Stimulated activated CD8-positive, alpha-beta memory T cell treated with anti-CD3 and anti-CD28 coated beads, Interleukin-15, amount 100 ng/mL, for 24 hours (primary cell): ENCODE results near the gene KCNJ6.

ENCODE experiments used
- DNase-seq: peaks from one replicate; pipeline ENCODE4 v3.0.0-alpha.2; 2020; ENCODE audit warnings: low read depth

The KCNJ6 gene

GRCh38 chr21:37865156-37865555 lies 51.1 kb downstream of the KCNJ6 start:
- no peak for DNase-seq

- DNase-seq = no peak
Observed at GRCh38 chr21:37863842-37864241, 52.4 kb downstream of the KCNJ6 start.

DNA sequence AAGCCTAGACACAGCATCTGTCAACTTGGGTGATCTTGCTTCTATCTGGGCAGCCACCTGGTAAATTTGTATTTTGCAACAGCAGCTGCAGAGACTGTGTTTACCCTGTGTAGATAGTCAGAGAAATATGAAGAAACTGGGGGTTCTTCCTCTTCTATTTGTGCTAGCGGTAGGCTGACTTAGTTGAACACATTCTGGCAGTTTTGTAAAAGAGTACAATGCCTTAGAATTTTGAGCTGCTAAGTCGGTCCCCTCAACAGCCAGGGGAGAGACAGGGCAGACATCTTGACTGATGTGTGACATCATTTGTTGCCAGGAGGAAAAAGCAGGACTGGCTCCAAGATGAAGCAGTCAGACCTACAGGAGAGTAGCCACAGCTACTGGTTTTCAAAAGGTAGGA lies 53.7 kb downstream of the KCNJ6 start:
- DNase-seq = no peak

- DNase-seq = no peak
Observed at GRCh38 chr21:37861561-37861960, 54.7 kb downstream of the KCNJ6 start.

DNA sequence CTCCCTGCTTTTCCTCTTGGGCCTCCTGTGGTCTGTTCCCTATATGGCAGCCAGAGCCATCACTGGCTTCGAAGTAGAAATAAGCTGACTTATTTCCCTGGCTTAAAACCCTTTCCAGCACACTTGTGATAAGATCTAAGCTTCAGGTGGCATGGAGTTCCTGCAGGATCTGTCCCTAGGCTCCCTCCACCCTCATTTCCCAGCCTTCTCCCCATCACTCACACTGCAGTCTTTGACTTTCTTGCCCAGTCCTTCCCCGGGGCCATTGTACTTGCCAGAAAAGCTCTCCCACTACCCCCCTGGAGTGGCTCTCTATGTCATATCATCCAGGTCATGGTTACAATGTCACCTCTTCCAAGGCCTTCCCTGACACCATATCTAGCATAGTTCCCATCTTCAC lies 55.8 kb downstream of the KCNJ6 start:
- DNase-seq = no peak

DNA sequence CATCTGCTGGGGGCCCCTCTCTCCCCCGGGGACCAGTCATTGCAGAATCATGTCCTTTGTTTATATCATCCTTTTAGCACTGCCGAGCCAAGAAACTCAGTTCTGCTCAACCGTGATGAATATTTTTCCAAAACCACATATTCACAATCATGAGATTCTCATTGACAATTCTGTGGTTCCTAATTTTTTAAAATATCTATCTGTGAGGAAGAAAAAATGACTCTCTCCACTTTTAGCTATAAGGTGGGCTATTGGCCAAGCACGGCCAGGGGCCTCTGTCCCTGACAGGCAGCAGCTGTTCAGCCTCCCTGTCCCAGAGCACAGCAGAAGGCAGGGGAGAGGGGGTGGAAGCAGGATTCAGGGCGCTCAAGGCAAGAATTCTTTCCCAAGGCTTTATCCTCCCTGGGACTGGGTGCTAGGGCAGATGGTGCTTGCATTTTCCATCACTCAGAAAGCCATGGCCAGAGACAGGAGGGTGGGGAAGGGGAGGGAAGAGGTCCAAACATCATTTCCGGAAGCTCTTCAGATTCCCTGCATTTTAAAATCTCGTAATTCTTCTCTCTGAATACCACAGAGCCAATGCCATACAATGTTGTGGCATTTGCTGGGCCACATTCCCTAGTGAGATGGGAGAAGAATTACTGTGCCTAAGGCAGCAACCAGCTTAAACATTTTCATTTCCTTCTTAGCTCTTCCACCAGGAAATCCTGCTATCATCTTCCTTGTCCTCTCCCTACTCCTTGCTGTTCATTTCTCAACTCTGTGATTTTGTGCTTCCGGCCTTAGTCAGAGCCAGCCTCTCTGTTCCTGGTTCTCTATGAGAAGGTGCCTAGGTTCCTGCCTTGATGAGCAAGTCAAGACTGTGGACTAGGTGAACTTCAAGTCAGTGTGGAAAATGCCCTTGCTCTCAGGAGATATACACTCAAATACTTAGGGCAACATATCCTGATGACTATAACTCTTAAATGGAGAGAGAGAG lies 60.3 kb downstream of the KCNJ6 start:
- no peak for DNase-seq

GRCh38 chr21:37855271-37855646 lies 61.0 kb downstream of the KCNJ6 start:
- DNase-seq = no peak

- no peak for DNase-seq
Observed at GRCh38 chr21:37849506-37850102, 66.7 kb downstream of the KCNJ6 start.

DNA sequence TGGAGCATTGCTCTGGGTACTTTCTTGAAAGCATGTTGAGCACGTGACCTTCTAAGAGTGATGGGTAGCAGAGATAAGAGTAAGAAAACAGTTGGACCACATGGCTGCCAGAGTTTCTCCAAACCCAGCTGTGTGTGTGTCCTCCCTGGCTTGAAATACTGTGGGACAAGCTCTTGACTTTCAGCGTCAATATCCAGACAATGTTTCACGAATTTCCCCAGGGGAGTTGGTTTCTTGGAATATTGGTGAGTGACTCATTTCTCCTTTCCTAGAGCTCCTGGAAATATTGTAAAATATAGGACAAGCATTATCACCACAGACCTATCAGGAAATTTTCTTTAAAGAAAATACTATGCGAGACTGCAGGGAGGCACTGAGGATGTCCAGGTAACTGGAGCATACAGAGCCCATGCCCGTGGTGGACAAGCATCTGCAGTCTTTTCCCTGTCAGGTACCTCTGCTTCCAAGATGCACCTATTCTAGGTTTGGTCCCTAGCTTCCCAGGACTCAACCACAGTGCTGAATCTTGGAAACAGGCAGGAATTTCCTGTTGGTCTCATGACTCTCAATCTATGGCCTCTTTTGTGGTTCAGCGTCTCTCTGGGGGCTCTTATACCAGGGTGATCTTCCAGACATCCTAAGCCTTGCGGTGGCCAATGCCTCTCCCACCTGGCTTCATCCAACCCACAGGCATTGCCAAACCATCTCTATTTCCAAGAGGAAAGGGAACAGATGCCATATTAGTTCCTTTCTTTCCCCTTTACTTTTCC lies 67.4 kb downstream of the KCNJ6 start:
- no peak for DNase-seq

GRCh38 chr21:37845535-37845934 lies 70.7 kb downstream of the KCNJ6 start:
- no peak for DNase-seq

DNA sequence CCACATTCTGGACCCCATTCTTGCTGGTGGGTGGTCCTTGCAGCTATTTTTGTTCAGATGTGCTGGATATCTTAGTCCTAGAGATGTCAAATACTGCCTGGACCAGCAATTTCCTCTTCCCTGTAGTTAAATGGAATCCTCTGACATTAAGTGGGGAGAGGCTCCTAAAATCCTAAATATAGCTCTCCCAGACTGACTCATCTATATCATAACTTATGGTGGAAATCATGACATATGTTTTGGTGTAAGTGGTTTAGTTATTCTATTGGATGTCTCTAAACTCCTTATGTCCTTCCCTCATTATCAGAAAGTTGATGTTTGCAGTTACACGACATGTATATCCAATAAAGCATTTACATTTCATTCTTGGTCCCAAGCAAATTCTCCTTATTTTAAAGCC lies 73.1 kb downstream of the KCNJ6 start:
- no peak for DNase-seq

- DNase-seq = no peak
Observed at GRCh38 chr21:37842163-37842919, 73.9 kb downstream of the KCNJ6 start.

DNA sequence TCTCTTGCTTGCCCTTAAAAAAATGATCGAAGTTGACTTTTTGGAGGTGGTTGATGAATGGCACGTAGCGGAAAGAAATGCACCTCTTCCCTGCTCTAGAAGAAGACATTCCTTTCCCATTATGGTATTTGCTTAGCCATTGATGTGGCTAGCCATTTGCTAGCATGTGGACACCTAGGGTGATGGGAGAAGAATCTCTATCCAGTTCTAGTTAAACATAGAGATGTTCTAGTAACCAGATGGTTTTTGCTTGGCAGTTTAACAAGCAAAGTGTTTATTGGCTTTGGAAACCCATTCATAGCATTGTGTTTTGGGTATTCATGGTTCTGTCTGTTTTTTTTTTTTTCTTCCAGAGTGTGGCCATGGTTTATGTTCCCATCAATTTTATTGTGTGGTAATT lies 78.9 kb downstream of the KCNJ6 start:
- no peak for DNase-seq

DNA sequence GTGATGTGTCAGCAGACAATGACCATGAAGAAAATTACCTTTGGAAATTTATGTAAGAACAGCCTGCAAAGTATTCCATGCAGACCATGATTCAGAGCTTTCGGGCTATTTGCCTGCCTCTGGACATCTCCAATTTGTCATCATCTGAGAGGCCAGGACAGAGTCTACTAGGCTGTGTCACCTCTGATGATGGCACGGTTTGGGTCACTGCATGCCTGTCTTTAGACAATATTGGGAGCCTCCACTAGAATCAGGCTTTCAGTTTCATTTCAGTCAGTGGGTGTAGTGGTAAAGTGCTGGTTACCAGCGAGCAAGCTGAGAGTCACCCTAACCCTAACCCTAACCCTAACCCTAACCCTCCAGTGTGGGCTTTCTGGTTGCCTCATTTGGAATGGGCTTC lies 80.8 kb downstream of the KCNJ6 start:
- DNase-seq = no peak

DNA sequence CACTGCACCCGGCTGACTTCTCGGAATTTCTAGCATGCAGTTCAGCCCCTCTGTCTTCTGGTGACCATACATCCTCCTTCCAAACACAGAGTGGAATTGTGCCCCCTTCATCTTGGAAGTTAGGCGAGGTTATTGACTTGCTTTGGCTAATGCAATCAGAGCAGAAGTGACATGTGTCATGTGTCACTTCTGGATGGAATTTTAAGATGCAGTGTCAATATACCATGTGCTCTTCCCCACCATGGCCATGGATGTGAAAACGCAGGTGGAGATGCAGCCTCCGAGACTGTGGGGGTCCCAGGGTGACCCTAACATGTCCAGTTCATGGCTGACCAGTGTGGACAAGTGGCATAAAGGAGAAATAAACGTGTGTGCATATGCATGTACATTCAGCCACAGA lies 83.0 kb downstream of the KCNJ6 start:
- no peak for DNase-seq

DNA sequence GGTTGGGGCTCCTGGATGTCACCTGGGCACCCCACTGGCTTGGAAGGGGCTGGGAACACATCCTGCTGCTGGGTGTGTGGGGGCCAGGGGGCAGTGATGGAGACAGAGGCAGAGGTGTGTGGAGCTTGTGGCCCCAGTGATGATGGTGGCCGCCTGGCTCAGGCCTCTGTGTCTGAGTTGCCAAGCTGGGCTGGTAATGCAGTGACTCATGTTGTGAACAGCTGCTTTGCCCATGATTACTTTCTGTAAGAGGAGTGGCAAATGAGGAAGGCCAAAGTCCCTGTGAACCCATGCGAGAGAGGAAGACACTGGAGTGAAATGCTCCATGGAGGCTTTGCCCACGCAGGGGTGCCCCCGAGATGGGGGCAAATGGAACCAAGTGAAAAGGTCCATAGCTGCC lies 86.8 kb downstream of the KCNJ6 start:
- no peak for DNase-seq

- no peak for DNase-seq
Observed at GRCh38 chr21:37828991-37829390, 87.3 kb downstream of the KCNJ6 start.

- no peak for DNase-seq
Observed at GRCh38 chr21:37828556-37828955, 87.7 kb downstream of the KCNJ6 start.

GRCh38 chr21:37827913-37828312 lies 88.3 kb downstream of the KCNJ6 start:
- DNase-seq = no peak

- no peak for DNase-seq
Observed at GRCh38 chr21:37821786-37822450, 94.3 kb downstream of the KCNJ6 start.

- DNase-seq = no peak
Observed at GRCh38 chr21:37821092-37821491, 95.2 kb downstream of the KCNJ6 start.

- no peak for DNase-seq
Observed at GRCh38 chr21:37819372-37819771, 96.9 kb downstream of the KCNJ6 start.
